Activated gamma-delta T cell treated with anti-CD3 and anti-CD28 coated beads, Interleukin-2, amount 50 U/mL, for 16 hours (primary cell): ENCODE measurements around the gene KLHL4.
"Not testable (repeated sequence)": the region's sequence is repeated elsewhere in the genome, so short reads cannot be mapped to it uniquely, and the experiment has no call there.

ENCODE experiments used
- DNase-seq: peaks from one replicate; pipeline ENCODE4 v3.0.0-alpha.2; 2020; ENCODE audit warnings: low read depth

Gene KLHL4

GRCh38 chrX:87517571-87518141 is at the start of gene KLHL4:
TSS of gene KLHL4 (plus strand) at chrX:87517802. CDS start at chrX:87517894, 92 bp downstream.
- DNase-seq, result no peak

GRCh38 chrX:87468941-87469340 is 48.7 kb upstream of the KLHL4 start:
- DNase-seq, result no peak

- no peak for DNase-seq
Measured at GRCh38 chrX:87475793-87476192, 41.8 kb upstream of the KLHL4 start.

- DNase-seq, result not testable (repeated sequence)
Measured at GRCh38 chrX:87478703-87479102, 38.9 kb upstream of the KLHL4 start.

GRCh38 chrX:87489071-87489470 is 28.5 kb upstream of the KLHL4 start:
- DNase-seq, result no peak

- DNase-seq, result no peak
Measured at GRCh38 chrX:87515836-87516235, 1.8 kb upstream of the KLHL4 start.

- DNase-seq, result no peak
Measured at GRCh38 chrX:87516717-87517121, 883 bp upstream of the KLHL4 start.

- no peak for DNase-seq
Measured at GRCh38 chrX:87518504-87518903, 902 bp downstream of the KLHL4 start.

GRCh38 chrX:87525771-87526229 is 8.2 kb downstream of the KLHL4 start:
- no peak for DNase-seq

- DNase-seq, result no peak
Measured at GRCh38 chrX:87526281-87526680, 8.7 kb downstream of the KLHL4 start.

GRCh38 chrX:87528487-87528886 is 10.9 kb downstream of the KLHL4 start:
- DNase-seq, result no peak

GRCh38 chrX:87571964-87572363 is 54.4 kb downstream of the KLHL4 start:
- no peak for DNase-seq

GRCh38 chrX:87572901-87573300 is 55.3 kb downstream of the KLHL4 start:
- no peak for DNase-seq

- DNase-seq, result no peak
Measured at GRCh38 chrX:87578978-87579377, 61.4 kb downstream of the KLHL4 start.

GRCh38 chrX:87580862-87581261 is 63.3 kb downstream of the KLHL4 start:
- no peak for DNase-seq

GRCh38 chrX:87582453-87582852 is 64.9 kb downstream of the KLHL4 start:
- DNase-seq, result no peak

GRCh38 chrX:87583679-87584078 is 66.1 kb downstream of the KLHL4 start:
- DNase-seq, result no peak

- DNase-seq, result no peak
Measured at GRCh38 chrX:87616371-87616770, 98.8 kb downstream of the KLHL4 start.

GRCh38 chrX:87621697-87622096 is 104.1 kb downstream of the KLHL4 start:
- no peak for DNase-seq

- no peak for DNase-seq
Measured at GRCh38 chrX:87626996-87627395, 109.4 kb downstream of the KLHL4 start.

GRCh38 chrX:87634361-87634760 is 116.8 kb downstream of the KLHL4 start:
- no peak for DNase-seq

- no peak for DNase-seq
Measured at GRCh38 chrX:87636533-87636932, 118.9 kb downstream of the KLHL4 start.

GRCh38 chrX:87641439-87641838 is 123.8 kb downstream of the KLHL4 start:
- DNase-seq, result not testable (repeated sequence)

- no peak for DNase-seq
Measured at GRCh38 chrX:87661761-87662160, 144.2 kb downstream of the KLHL4 start.

- no peak for DNase-seq
Measured at GRCh38 chrX:87663421-87663820, 145.8 kb downstream of the KLHL4 start.
